Lower leg skin (tissue), 4 donors: Measurements from ENCODE around the gene FOXA2. TPM values are rescaled to one million over a fixed set of nuclear protein-coding genes. Genes with fewer than 3 reads are reported as not detected.

ENCODE experiments used
- DNase-seq, 2 donors: peaks; one replicate each; pipeline ENCODE4 v3.0.0-alpha.2; 2019; ENCODE audit warnings: low spot score in 2 of 2
- H3K4me3 ChIP-seq: fragments of 200-600 bp; sonication (generic); 2 replicates; pipeline ENCODE4 v1.5.1; 2017; ENCODE audit warnings: mild to moderate bottlenecking, low read depth; ENCODE audit not compliant: poor library complexity, severe bottlenecking
- POLR2A ChIP-seq, 2 donors: fragments of 450-650 bp; IDR thresholded peaks; one replicate each; pipeline ENCODE4 v1.6.1; 2016 to 2017; ENCODE audit warnings: antibody characterized with exemption in 2 of 2, mild to moderate bottlenecking in 1 of 2, moderate library complexity in 1 of 2
- WGBS, 2 donors: methylation state at CpG; one replicate each; pipeline ENCODE4 v1.1.5; 2018; 5-methylcytosine and 5-hydroxymethylcytosine counted together
- intact Hi-C: fragments of 100-400 bp; cut with DNase I; formaldehyde crosslinking; loops from one replicate; pipeline ENCODE4 v1.15.0; 2023; ENCODE audit warnings: low total_unique reads
- total RNA-seq, 4 donors: library from RNA; depleted of rRNA; stranded (reverse); fragments of >200 nt; gene quantifications; one replicate each; pipeline ENCODE4 v1.1.0, GENCODE V29; 2016
- TF ChIP-seq, protein P1 (sequence below), 3 donors: fragments of 450-650 bp; IDR thresholded peaks; one replicate each; pipeline ENCODE4 v1.5.1; 2016; ENCODE audit warnings: antibody characterized with exemption in 3 of 3, mild to moderate bottlenecking in 3 of 3, moderate library complexity in 2 of 3

FOXA2 gene
- total RNA-seq, 4 donors from 2014 or later: not detected

GRCh38 chr20:22575087-22575721, 9.2 kb downstream of the FOXA2 start:
- WGBS, 2 donors: 21 to 24% methylated on average over 9 of the region's 9 CpGs
- DNase-seq: no peak
- TF ChIP-seq POLR2A (IDR thresholded peaks at IDR 0.05): no peak
- TF ChIP-seq, protein P1, sequence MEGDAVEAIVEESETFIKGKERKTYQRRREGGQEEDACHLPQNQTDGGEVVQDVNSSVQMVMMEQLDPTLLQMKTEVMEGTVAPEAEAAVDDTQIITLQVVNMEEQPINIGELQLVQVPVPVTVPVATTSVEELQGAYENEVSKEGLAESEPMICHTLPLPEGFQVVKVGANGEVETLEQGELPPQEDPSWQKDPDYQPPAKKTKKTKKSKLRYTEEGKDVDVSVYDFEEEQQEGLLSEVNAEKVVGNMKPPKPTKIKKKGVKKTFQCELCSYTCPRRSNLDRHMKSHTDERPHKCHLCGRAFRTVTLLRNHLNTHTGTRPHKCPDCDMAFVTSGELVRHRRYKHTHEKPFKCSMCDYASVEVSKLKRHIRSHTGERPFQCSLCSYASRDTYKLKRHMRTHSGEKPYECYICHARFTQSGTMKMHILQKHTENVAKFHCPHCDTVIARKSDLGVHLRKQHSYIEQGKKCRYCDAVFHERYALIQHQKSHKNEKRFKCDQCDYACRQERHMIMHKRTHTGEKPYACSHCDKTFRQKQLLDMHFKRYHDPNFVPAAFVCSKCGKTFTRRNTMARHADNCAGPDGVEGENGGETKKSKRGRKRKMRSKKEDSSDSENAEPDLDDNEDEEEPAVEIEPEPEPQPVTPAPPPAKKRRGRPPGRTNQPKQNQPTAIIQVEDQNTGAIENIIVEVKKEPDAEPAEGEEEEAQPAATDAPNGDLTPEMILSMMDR (IDR thresholded peaks at IDR 0.05): no peak
- intact Hi-C loops: no loop called here
- no peak overlapping the region for H3K4me3 ChIP-seq

- 25 to 34% methylated on average over 4 of the region's 4 CpGs for WGBS, 2 donors
- intact Hi-C loops: no loop called here
- H3K4me3 ChIP-seq: no peak overlapping the region
- DNase-seq: no peak
- TF ChIP-seq POLR2A (IDR thresholded peaks at IDR 0.05): no peak
- TF ChIP-seq, protein P1 (IDR thresholded peaks at IDR 0.05): no peak
Observed at GRCh38 chr20:22574545-22575086, 9.8 kb downstream of the FOXA2 start.

GRCh38 chr20:22572491-22572890, 11.9 kb downstream of the FOXA2 start:
- TF ChIP-seq POLR2A (IDR thresholded peaks at IDR 0.05): no peak
- 18 to 19% methylated on average over 6 of the region's 6 CpGs for WGBS, 2 donors
- intact Hi-C loops: no loop called here
- no peak for DNase-seq
- H3K4me3 ChIP-seq: no peak overlapping the region

- intact Hi-C loops: no loop called here
- WGBS, 2 donors: 33 to 35% methylated on average over 3 of the region's 3 CpGs
- no peak for DNase-seq
- H3K4me3 ChIP-seq: no peak overlapping the region
- no peak for TF ChIP-seq POLR2A (IDR thresholded peaks at IDR 0.05)
- TF ChIP-seq, protein P1 (IDR thresholded peaks at IDR 0.05): no peak
Observed at GRCh38 chr20:22572023-22572422, 12.3 kb downstream of the FOXA2 start.

DNA sequence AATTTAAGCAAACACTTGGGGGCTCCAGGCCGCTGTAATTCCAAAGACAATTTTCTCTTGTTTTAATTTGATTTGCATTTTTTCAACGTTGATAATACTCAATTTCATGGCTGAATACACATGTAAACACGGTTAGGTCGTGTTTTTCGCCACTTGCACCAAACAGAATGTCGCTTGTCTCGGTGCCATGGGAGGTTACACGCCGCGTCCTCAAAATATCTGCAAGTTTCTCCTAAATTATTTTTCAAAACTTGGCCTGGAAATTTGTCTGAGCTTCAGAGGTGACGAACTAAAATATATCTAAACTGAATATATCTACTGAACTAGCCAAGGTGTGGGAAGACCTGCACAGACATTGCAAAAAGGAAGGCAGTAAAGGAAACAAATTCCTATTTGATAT, 15.0 kb downstream of the FOXA2 start:
- TF ChIP-seq, protein P1 (IDR thresholded peaks at IDR 0.05): no peak
- TF ChIP-seq POLR2A (IDR thresholded peaks at IDR 0.05): no peak
- H3K4me3 ChIP-seq: no peak overlapping the region
- no peak for DNase-seq

GRCh38 chr20:22568872-22569344, 15.5 kb downstream of the FOXA2 start:
- no peak for DNase-seq
- intact Hi-C loops: no loop called here
- 2 to 3% methylated on average over 14 to 29 of the region's 31 CpGs for WGBS, 2 donors
- H3K4me3 ChIP-seq: no peak overlapping the region
- TF ChIP-seq POLR2A (IDR thresholded peaks at IDR 0.05): no peak

More for the DNA sequence above, 15.0 kb downstream of the FOXA2 start:
- WGBS, 2 donors: 19 to 21% methylated on average over 11 of the region's 11 CpGs
- intact Hi-C loops: no loop called here
